Measurements from ENCODE around the gene ATG4A. TPM values are rescaled to one million over a fixed set of nuclear protein-coding genes. Genes with fewer than 3 reads are reported as not detected.
A peak's percentile ranks its signal among the peaks of the same experiment; 100 is the strongest.

The ATG4A gene
- total RNA-seq, 1 donor from 2014 or later = 17.4 TPM

- no peak for TF ChIP-seq CTCF (IDR thresholded peaks at IDR 0.05)
- Histone ChIP-seq H3K4me1 (no peaks in the 10 kb centered on the region), H3K27me3 (ENCODE audit: low read depth) (no peaks in the 10 kb centered on the region), H3K9me3 (no peaks in the 10 kb centered on the region), H3K27ac (no peak overlapping the region), H3K36me3 (no peaks in the 10 kb centered on the region), H3K4me3 (no peak overlapping the region)
- no peak for ATAC-seq
- intact Hi-C loops (cut with DNase I) = no loop called here
- no peak for DNase-seq
Observed at GRCh38 chrX:108072746-108073145, 18.8 kb upstream of the ATG4A start.

GRCh38 chrX:108081110-108081509 is 10.5 kb upstream of the ATG4A start:
- Histone ChIP-seq H3K27me3 (ENCODE audit: low read depth) (no peaks in the 10 kb centered on the region), H3K9me3 (no peaks in the 10 kb centered on the region), H3K4me1 (no peaks in the 10 kb centered on the region), H3K27ac (no peak overlapping the region), H3K4me3 (no peak overlapping the region), H3K36me3 (peaks cover 18% of the 10 kb centered on the region)
- intact Hi-C loops (cut with DNase I) = no loop called here
- ATAC-seq = no peak
- DNase-seq = no peak
- no peak for TF ChIP-seq CTCF (IDR thresholded peaks at IDR 0.05)

- Histone ChIP-seq H3K9me3 (no peaks in the 10 kb centered on the region), H3K36me3 (peaks cover 35% of the 10 kb centered on the region), H3K27me3 (ENCODE audit: low read depth) (no peaks in the 10 kb centered on the region), H3K4me3 (no peak overlapping the region), H3K4me1 (peaks cover 13% of the 10 kb centered on the region), H3K27ac (no peak overlapping the region)
- intact Hi-C loops (cut with DNase I) = no loop called here
- TF ChIP-seq CTCF (IDR thresholded peaks at IDR 0.05) = no peak
- DNase-seq (no peak), ATAC-seq (no peak)
Observed at GRCh38 chrX:108087792-108088191, 3.8 kb upstream of the ATG4A start.

- Histone ChIP-seq H3K4me3 (no peak overlapping the region), H3K4me1 (peaks cover 13% of the 10 kb centered on the region), H3K36me3 (peaks cover 35% of the 10 kb centered on the region), H3K27ac (no peak overlapping the region), H3K27me3 (ENCODE audit: low read depth) (no peaks in the 10 kb centered on the region), H3K9me3 (no peaks in the 10 kb centered on the region)
- DNase-seq = no peak
- intact Hi-C loops (cut with DNase I) = no loop called here
- TF ChIP-seq CTCF (IDR thresholded peaks at IDR 0.05) = no peak
- no peak for ATAC-seq
Observed at GRCh38 chrX:108088511-108088910, 3.1 kb upstream of the ATG4A start.

GRCh38 chrX:108090491-108091263 is 901 bp upstream of the ATG4A start:
- H3K4me1 ChIP-seq = peaks cover 13% of the 10 kb centered on the region
- peaks cover 18% of the 10 kb centered on the region for H3K36me3 ChIP-seq
- peak overlapping the region; percentile 70 for H3K4me3 ChIP-seq
- no peak for TF ChIP-seq CTCF (IDR thresholded peaks at IDR 0.05)
- intact Hi-C loops (cut with DNase I) = no loop called here
- no peaks in the 10 kb centered on the region for H3K9me3 ChIP-seq
- DNase-seq = no peak
- H3K27me3 ChIP-seq (ENCODE audit: low read depth) = no peaks in the 10 kb centered on the region
- peak overlapping the region; percentile 85 for H3K27ac ChIP-seq
- no peak for ATAC-seq
